Liver (tissue), 9 donors: ENCODE results near the gene ZBTB25. TPM values are rescaled to one million over a fixed set of nuclear protein-coding genes. Genes with fewer than 3 reads are reported as not detected.

Source experiments
- DNase-seq: peaks from one replicate; pipeline ENCODE4 v3.0.0-alpha.2; 2017; ENCODE audit warnings: low spot score
- H3K27ac ChIP-seq, 2 donors: one replicate each; pipeline ENCODE4 v1.7.0; 2013; ENCODE audit warnings: inconsistent platforms in 2 of 2, low read length in 2 of 2, control low read depth in 1 of 2, low read depth in 1 of 2, mild to moderate bottlenecking in 1 of 2
- H3K27me3 ChIP-seq, 4 donors: one replicate each; pipeline versions ENCODE4 v1.6.1 to v1.7.0; 2013; ENCODE audit warnings: low read length in 3 of 4, inconsistent platforms in 1 of 4, mild to moderate bottlenecking in 1 of 4, moderate library complexity in 1 of 4; ENCODE audit not compliant: control insufficient read depth in 4 of 4, insufficient read depth in 4 of 4
- H3K36me3 ChIP-seq, 4 donors: one replicate each; pipeline versions ENCODE4 v1.6.1 to v1.7.0; 2013; ENCODE audit warnings: low read length in 3 of 4, mild to moderate bottlenecking in 3 of 4, low read depth in 1 of 4, moderate library complexity in 1 of 4; ENCODE audit not compliant: control insufficient read depth in 4 of 4, insufficient read depth in 3 of 4
- H3K4me1 ChIP-seq, 4 donors: one replicate each; pipeline versions ENCODE4 v1.6.1 to v1.7.0; 2013; ENCODE audit warnings: low read length in 3 of 4, mild to moderate bottlenecking in 3 of 4, moderate library complexity in 1 of 4; ENCODE audit not compliant: control insufficient read depth in 4 of 4, insufficient read depth in 4 of 4
- H3K4me3 ChIP-seq, 3 donors: one replicate each; pipeline versions ENCODE4 v1.6.1 to v1.7.0; 2013; ENCODE audit warnings: low read length in 3 of 3, control low read depth in 1 of 3, low read depth in 1 of 3, mild to moderate bottlenecking in 1 of 3
- H3K9ac ChIP-seq, 2 donors: one replicate each; pipeline ENCODE4 v1.7.0; 2013; ENCODE audit warnings: low read length in 2 of 2, mild to moderate bottlenecking in 2 of 2, moderate library complexity in 2 of 2, control low read depth in 1 of 2, low read depth in 1 of 2
- H3K9me3 ChIP-seq, 4 donors: one replicate each; pipeline versions ENCODE4 v1.6.1 to v1.7.0; 2013; ENCODE audit warnings: low read length in 3 of 4; ENCODE audit not compliant: control insufficient read depth in 4 of 4
- ATF3 ChIP-seq: IDR thresholded peaks from 2 replicates; pipeline ENCODE4 v1.6.1; 2016; ENCODE audit warnings: antibody characterized with exemption
- CTCF ChIP-seq: fragments of 150-350 bp; IDR thresholded peaks from 2 replicates; pipeline ENCODE4 v1.5.1; 2017; ENCODE audit warnings: improper control_type of control experiment, low read depth, low read length; ENCODE audit not compliant: missing input control
- EGR1 ChIP-seq, 2 donors: IDR thresholded peaks; 2 replicates each; pipeline ENCODE4 v1.6.1; 2016 to 2018; ENCODE audit warnings: antibody characterized with exemption in 2 of 2, low read depth in 2 of 2
- FOXA1 ChIP-seq: IDR thresholded peaks from 2 replicates; pipeline ENCODE4 v1.6.1; 2016; ENCODE audit warnings: antibody characterized with exemption
- FOXA2 ChIP-seq: IDR thresholded peaks from 2 replicates; pipeline ENCODE4 v1.6.1; 2016; ENCODE audit warnings: antibody characterized with exemption
- GABPA ChIP-seq, 2 donors: IDR thresholded peaks in 1 of 2; conservative IDR thresholded peaks in 1 of 2; 2 replicates each; pipeline ENCODE4 v1.6.1; 2016; ENCODE audit warnings: antibody characterized with exemption in 2 of 2, mild to moderate bottlenecking in 1 of 2, moderate library complexity in 1 of 2
- HNF4A ChIP-seq, 2 donors: conservative IDR thresholded peaks; 2 replicates each; pipeline ENCODE4 v1.6.1; 2016; ENCODE audit warnings: antibody characterized with exemption in 2 of 2, mild to moderate bottlenecking in 2 of 2
- HNF4G ChIP-seq: IDR thresholded peaks from 2 replicates; pipeline ENCODE4 v1.6.1; 2016; ENCODE audit warnings: antibody characterized with exemption
- JUND ChIP-seq, 2 donors: IDR thresholded peaks; 2 replicates each; pipeline ENCODE4 v1.6.1; 2016; ENCODE audit warnings: antibody characterized with exemption in 2 of 2
- MAX ChIP-seq: IDR thresholded peaks from 2 replicates; pipeline ENCODE4 v1.6.1; 2016; ENCODE audit warnings: antibody characterized with exemption
- NR2F2 ChIP-seq: IDR thresholded peaks from 2 replicates; pipeline ENCODE4 v1.6.1; 2016; ENCODE audit warnings: antibody characterized with exemption
- RAD21 ChIP-seq, 2 donors: IDR thresholded peaks; 2 replicates each; pipeline ENCODE4 v1.6.1; 2016; ENCODE audit warnings: antibody characterized with exemption in 2 of 2, mild to moderate bottlenecking in 2 of 2
- REST ChIP-seq: IDR thresholded peaks from 2 replicates; pipeline ENCODE4 v1.6.1; 2016; ENCODE audit warnings: antibody characterized with exemption, mild to moderate bottlenecking
- RXRA ChIP-seq, 2 donors: IDR thresholded peaks; 2 replicates each; pipeline ENCODE4 v1.6.1; 2017 to 2018; ENCODE audit warnings: antibody characterized with exemption in 2 of 2, mild to moderate bottlenecking in 1 of 2
- SP1 ChIP-seq: IDR thresholded peaks from 2 replicates; pipeline ENCODE4 v1.6.1; 2018; ENCODE audit warnings: antibody characterized with exemption, mild to moderate bottlenecking
- TAF1 ChIP-seq: conservative IDR thresholded peaks from 2 replicates; pipeline ENCODE4 v1.6.1; 2016; ENCODE audit warnings: antibody characterized with exemption, mild to moderate bottlenecking
- YY1 ChIP-seq: IDR thresholded peaks from 2 replicates; pipeline ENCODE4 v1.6.1; 2016; ENCODE audit warnings: antibody characterized with exemption, mild to moderate bottlenecking
- ZBTB33 ChIP-seq: IDR thresholded peaks from 2 replicates; pipeline ENCODE4 v1.6.1; 2016; ENCODE audit warnings: antibody characterized with exemption
- WGBS: extraction: QIAGEN DNeasy Blood & Tissue Kit; methylation state at CpG from one replicate; pipeline ENCODE4 v1.1.7; 2013; 5-methylcytosine and 5-hydroxymethylcytosine counted together
- polyA plus RNA-seq, 2 donors: library from polyadenylated mRNA; stranded (reverse) in 1 of 2; unstranded in 1 of 2; fragments of 200-250 nt in 1 of 2; fragments of >200 nt in 1 of 2; fragmentation: Nextera tagmentation in 1 of 2; extraction: Ambion mirVana in 1 of 2; gene quantifications; one replicate each; pipeline versions ENCODE4 v1.2.1 to v1.2.3, GENCODE V29; 2013 to 2015
- total RNA-seq, 2 donors: library from RNA; depleted of rRNA; stranded (reverse); fragments of >200 nt; gene quantifications; one replicate each; pipeline ENCODE4 v1.2.3, GENCODE V29; 2014
- donor health status: healthy.
- donor health status: healthy.
- donor health status: healthy.
- donor health status: healthy.
- donor health status: healthy.

Gene ZBTB25
- total and polyA plus RNA-seq, 4 donors: 1.4 to 5.9 (median 3.7) TPM

- Histone ChIP-seq H3K9me3 (no peaks in the 10 kb centered on the region), H3K36me3 (peaks cover 14 to 83% (median 77%) of the 10 kb centered on the region in 4 donors), H3K9ac (no peak overlapping the region), H3K4me3 (no peak overlapping the region), H3K4me1 (no peaks in the 10 kb centered on the region), H3K27ac (no peak overlapping the region), H3K27me3 (no peaks in the 10 kb centered on the region)
- no peak for DNase-seq
- 95% methylated on average over 6 of the region's 6 CpGs for WGBS
- TF ChIP-seq RAD21 (IDR thresholded peaks at IDR 0.05): no peak
- TF ChIP-seq ZBTB33: no peak
- no peak for TF ChIP-seq HNF4G
- TF ChIP-seq HNF4A (conservative IDR thresholded peaks at IDR 0.05): no peak
- TF ChIP-seq ATF3: no peak
- no peak for TF ChIP-seq FOXA2
- no peak for TF ChIP-seq REST
- TF ChIP-seq CTCF: no peak
- TF ChIP-seq EGR1 (IDR thresholded peaks at IDR 0.05; ENCODE audit: low read depth in 2 of 2): no peak
- no peak for TF ChIP-seq GABPA (IDR thresholded peaks at IDR 0.05 in 1 of 2, conservative IDR thresholded peaks at IDR 0.05 in 1 of 2)
- no peak for TF ChIP-seq RXRA (IDR thresholded peaks at IDR 0.05)
- no peak for TF ChIP-seq JUND (IDR thresholded peaks at IDR 0.05)
- no peak for TF ChIP-seq SP1
- no peak for TF ChIP-seq MAX
- TF ChIP-seq TAF1: no peak
- no peak for TF ChIP-seq NR2F2
- TF ChIP-seq YY1: no peak
- TF ChIP-seq FOXA1: no peak
Observed at GRCh38 chr14:64423987-64424386, 79.7 kb downstream of the ZBTB25 start.
